GM19351 (cell line): ENCODE measurements around the gene FLT1.

Experiments used
- ATAC-seq: cut with Tn5 transposase; IDR thresholded peaks from one replicate; pipeline ENCODE4 v1.9.1; 2021; ENCODE audit warnings: mild to moderate bottlenecking, moderate library complexity; ENCODE audit not compliant: unreplicated experiment

The FLT1 gene

GRCh38 chr13:28494778-28495537, at the start of gene FLT1:
TSS of gene FLT1 (minus strand) at chr13:28495128. CDS start at chr13:28494843, 285 bp downstream.
- ATAC-seq = no peak

GRCh38 chr13:28544026-28544425, 49.1 kb upstream of the FLT1 start:
- no peak for ATAC-seq

GRCh38 chr13:28542804-28543203, 47.9 kb upstream of the FLT1 start:
- no peak for ATAC-seq

GRCh38 chr13:28541966-28542365, 47.0 kb upstream of the FLT1 start:
- no peak for ATAC-seq

- no peak for ATAC-seq
Observed at GRCh38 chr13:28540612-28541011, 45.7 kb upstream of the FLT1 start.

- ATAC-seq = no peak
Observed at GRCh38 chr13:28539625-28540286, 44.8 kb upstream of the FLT1 start.

GRCh38 chr13:28538932-28539331, 44.0 kb upstream of the FLT1 start:
- no peak for ATAC-seq

GRCh38 chr13:28537171-28537570, 42.2 kb upstream of the FLT1 start:
- no peak for ATAC-seq

GRCh38 chr13:28536371-28536770, 41.4 kb upstream of the FLT1 start:
- no peak for ATAC-seq

- no peak for ATAC-seq
Observed at GRCh38 chr13:28535734-28536133, 40.8 kb upstream of the FLT1 start.

GRCh38 chr13:28534801-28535200, 39.9 kb upstream of the FLT1 start:
- ATAC-seq = no peak

GRCh38 chr13:28534210-28534609, 39.3 kb upstream of the FLT1 start:
- ATAC-seq = no peak

- no peak for ATAC-seq
Observed at GRCh38 chr13:28533441-28534166, 38.7 kb upstream of the FLT1 start.

- ATAC-seq = no peak
Observed at GRCh38 chr13:28533125-28533436, 38.2 kb upstream of the FLT1 start.

GRCh38 chr13:28532388-28533124, 37.6 kb upstream of the FLT1 start:
- no peak for ATAC-seq

- ATAC-seq = no peak
Observed at GRCh38 chr13:28531845-28532387, 37.0 kb upstream of the FLT1 start.

GRCh38 chr13:28531077-28531844, 36.3 kb upstream of the FLT1 start:
- no peak for ATAC-seq

GRCh38 chr13:28530729-28531076, 35.8 kb upstream of the FLT1 start:
- ATAC-seq = no peak

- no peak for ATAC-seq
Observed at GRCh38 chr13:28529836-28530235, 34.9 kb upstream of the FLT1 start.

- no peak for ATAC-seq
Observed at GRCh38 chr13:28528848-28529247, 33.9 kb upstream of the FLT1 start.
